Right forelimb (tissue), 1 donor: Measurements from ENCODE around the gene CXCL6.

ENCODE experiments used
- DNase-seq: peaks from one replicate; pipeline ENCODE4 v3.0.0-alpha.2; 2018

The CXCL6 gene

DNA sequence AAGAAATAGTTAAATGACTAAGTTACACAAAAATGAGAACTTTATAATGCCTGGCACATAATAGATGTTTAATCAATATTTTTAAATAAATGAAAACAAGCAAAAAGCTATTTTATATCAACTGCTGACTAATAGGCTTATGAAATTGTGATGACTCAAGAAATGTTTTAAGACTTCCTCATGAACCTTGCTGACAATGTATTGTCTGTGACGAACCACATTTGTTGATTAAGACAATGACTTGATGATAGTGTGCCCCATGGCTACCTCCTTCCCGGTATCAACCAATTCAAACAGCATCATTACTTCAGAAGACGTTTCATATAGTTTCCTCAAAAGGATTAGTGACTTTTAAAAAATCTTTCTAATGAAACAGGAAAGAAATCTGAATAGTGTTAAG lies 7.9 kb downstream of the CXCL6 start:
- DNase-seq, result no peak

DNA sequence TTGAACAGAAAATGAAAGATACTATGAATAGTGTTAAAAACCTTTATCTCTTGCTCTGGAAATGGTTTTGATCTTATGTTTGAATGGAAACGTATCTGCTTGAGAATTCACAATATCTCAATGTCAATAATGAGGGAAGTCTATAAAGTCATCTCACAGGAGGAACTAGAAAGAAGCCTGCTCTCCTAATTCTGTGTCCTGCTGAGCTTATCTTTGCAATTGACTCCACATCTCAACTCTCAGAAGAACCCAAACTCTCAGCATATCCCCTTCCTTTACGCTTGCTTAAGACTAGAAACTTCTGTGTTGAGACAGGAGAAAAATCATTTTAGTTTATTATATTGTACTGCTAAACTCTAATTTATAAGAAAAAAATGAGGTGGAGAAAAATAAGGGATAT lies 8.3 kb downstream of the CXCL6 start:
- no peak for DNase-seq

GRCh38 chr4:73847526-73848182 lies 11.2 kb downstream of the CXCL6 start:
- no peak for DNase-seq

- DNase-seq, result no peak
Measured at GRCh38 chr4:73848183-73848777, 11.8 kb downstream of the CXCL6 start.

GRCh38 chr4:73850261-73850970 lies 13.9 kb downstream of the CXCL6 start:
- DNase-seq, result no peak

- no peak for DNase-seq
Measured at GRCh38 chr4:73851293-73851692, 14.8 kb downstream of the CXCL6 start.

GRCh38 chr4:73852771-73853170 lies 16.3 kb downstream of the CXCL6 start:
- no peak for DNase-seq

DNA sequence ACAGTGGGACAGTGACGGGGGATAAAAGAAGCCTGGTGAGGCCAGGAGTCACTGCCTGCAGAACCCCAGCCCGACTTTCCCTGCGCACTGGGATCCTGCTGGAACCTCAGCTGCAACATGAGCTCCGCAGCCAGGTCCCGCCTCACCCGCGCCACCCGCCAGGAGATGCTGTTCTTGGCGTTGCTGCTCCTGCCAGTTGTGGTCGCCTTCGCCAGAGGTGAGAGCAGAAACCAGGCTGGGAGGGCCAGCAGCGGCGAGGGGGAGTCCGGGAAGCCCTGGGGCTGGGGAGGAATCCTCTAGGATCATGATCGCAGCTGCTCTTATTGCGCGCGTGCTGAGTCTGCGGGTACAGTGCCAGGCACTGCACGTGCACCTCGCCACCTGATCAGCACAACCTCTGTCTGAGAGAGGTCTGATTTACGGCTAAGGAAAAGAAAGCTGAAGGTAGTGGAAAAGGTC lies 16.8 kb downstream of the CXCL6 start, which contains the start of gene PF4V1:
Gene PF4V1 (plus strand): TSS at position 51 of the 459 bp plus-strand sequence. CDS start 67 bp downstream, at position 118.
- peak; percentile 56 for DNase-seq

- no peak for DNase-seq
Measured at GRCh38 chr4:73853718-73854473, 17.4 kb downstream of the CXCL6 start.

DNA sequence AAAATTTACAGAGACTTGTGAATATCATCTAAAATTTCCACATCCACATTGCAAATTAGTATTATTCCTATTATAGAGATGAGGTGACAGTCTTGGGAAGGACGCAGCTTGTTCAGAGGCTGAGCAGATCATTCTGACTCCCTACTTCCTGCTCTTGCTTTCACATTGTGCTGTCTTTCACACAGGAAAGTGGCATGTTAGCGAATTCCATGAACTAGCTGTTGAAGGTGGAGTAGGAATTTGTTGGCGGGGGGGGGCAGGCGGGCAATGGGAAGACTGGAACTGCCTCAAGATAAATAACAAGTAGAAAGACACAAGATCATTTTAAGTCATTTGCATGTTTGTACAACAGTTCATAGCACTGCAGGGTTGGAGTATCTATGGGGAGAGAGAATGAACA lies 18.9 kb downstream of the CXCL6 start:
- no peak for DNase-seq

GRCh38 chr4:73856518-73856917 lies 20.0 kb downstream of the CXCL6 start:
- no peak for DNase-seq

GRCh38 chr4:73859614-73860088 lies 23.2 kb downstream of the CXCL6 start:
- DNase-seq, result no peak

- no peak for DNase-seq
Measured at GRCh38 chr4:73860181-73860580, 23.7 kb downstream of the CXCL6 start.

DNA sequence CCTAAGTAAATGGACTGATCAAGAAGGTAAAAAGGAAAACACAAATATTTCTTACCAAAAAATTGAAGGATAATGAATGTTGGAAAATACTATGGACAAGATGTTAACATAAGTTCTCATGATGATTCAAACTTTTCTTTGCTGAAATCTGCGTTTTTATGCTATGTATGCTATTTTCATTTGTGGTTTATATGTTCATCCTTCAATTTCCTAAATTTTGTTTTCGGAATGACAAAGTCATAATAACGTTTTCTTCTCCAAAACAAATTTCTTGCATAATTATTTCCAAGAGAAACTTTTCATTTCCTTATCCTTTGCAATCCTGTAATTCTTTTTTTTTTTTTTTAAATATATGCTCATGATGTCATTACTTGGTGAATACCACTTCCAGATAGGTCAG lies 24.4 kb downstream of the CXCL6 start:
- DNase-seq, result no peak

- DNase-seq, result no peak
Measured at GRCh38 chr4:73862322-73862721, 25.8 kb downstream of the CXCL6 start.

DNA sequence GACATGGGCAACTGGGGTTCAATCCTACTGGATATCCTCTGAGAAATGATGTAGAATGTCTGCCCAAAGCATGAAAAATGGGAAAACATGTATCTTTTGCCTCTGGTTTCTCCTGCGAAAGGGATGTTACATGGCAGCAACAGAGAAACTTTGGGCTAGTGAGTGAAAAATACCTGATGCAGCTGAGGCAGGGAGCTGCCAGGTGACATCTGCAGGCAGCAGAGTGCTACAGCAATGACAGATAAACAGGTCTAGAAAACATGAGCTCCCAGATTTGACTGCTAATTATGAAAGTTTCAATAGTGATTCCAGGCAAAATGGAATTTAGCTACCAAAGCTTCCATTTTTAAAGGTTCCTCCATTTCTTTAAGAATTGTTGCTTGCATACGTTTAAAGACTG lies 27.9 kb downstream of the CXCL6 start:
- DNase-seq, result no peak

DNA sequence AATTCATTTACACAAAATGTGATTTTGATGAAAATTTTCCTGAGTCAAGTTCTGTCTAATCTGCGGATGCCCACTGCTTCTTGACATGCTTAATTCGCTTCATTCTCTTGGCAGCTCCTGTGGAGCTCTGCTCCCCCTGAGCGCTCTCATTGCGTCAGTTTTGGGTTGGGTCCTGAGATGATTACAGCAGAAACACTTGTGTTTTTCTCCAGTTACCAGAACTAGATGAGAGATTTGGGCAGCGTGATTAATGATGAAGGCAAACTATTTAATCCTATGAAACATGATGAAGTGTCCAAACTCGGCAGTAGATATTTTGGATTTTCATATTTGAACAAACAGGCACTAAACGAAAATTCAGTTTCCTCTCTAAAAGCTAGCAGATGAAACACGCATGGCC lies 28.5 kb downstream of the CXCL6 start:
- no peak for DNase-seq

- DNase-seq, result no peak
Measured at GRCh38 chr4:73865431-73866096, 29.1 kb downstream of the CXCL6 start.

- no peak for DNase-seq
Measured at GRCh38 chr4:73866246-73866645, 29.8 kb downstream of the CXCL6 start.

DNA sequence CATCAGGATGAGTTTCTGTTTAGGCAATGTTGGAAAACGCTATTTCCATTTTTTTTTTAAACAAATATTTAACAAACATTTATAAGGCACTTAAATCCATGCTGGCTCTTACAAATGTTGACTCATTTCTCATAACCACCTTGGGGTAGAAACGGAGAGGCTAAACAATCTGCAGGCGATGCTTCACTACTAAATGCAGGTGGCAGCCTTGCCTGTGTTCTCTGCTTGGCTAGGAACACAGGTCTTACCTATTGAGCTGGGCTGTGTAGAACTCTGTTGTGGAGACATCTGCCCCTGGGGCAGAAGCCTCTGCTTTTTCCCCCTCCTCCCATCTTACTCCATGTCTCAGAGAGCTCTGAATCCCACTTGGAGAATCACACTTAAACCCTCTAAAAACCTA lies 31.3 kb downstream of the CXCL6 start:
- DNase-seq, result no peak

DNA sequence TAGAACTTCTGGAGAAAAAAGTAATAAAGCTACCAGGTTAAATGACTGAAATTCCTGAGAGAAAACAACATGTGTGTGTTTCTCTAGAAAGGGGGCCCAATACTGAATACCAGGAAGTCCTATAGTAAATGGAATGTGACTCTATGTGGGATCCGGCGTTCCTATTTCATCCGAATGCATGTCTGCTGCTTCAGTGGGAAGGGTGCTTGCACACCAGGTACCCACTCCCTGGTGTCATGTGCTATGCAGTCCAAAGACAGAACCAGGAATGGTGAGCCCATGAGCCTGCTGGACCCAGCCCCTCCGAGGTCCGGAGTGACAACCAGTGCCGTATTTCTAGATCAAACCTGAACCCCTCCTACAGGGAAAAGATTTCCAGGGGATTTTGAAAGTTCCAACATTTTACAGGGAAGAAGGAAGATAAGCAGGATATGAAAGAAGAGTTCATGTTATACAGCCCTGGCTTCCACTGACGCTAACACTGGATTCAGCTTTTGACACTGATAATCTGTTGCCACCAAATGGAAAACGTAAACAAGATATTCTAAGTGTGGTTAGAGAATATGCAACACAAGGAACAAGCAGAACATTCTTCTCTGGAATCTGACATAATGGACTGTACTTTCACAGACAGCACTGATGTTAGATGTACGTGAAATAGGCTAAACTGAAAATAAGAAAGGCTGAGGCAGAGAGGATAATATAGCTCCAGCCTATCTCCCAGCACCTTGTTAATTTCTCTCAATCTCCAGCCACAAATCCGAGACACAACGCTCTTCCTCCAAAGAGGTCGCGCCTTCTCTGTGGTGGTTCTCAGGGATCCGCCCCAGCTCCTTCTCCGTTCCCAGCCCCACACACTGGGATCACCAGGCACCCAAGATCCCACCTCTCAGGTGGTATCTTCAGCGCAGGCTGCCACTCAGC lies 32.0 kb downstream of the CXCL6 start:
- DNase-seq, result no peak
